Stimulated activated CD4-positive, alpha-beta T cell treated with anti-CD3 and anti-CD28 coated beads, Interleukin-2, amount 100 ng/mL, for 48 hours (primary cell): ENCODE results near the gene SFMBT2.
A peak's percentile ranks its signal among the peaks of the same experiment; 100 is the strongest.

Experiments used
- DNase-seq, 2 donors: peaks; one replicate each; pipeline ENCODE4 v3.0.0-alpha.2; 2020

The SFMBT2 gene

DNA sequence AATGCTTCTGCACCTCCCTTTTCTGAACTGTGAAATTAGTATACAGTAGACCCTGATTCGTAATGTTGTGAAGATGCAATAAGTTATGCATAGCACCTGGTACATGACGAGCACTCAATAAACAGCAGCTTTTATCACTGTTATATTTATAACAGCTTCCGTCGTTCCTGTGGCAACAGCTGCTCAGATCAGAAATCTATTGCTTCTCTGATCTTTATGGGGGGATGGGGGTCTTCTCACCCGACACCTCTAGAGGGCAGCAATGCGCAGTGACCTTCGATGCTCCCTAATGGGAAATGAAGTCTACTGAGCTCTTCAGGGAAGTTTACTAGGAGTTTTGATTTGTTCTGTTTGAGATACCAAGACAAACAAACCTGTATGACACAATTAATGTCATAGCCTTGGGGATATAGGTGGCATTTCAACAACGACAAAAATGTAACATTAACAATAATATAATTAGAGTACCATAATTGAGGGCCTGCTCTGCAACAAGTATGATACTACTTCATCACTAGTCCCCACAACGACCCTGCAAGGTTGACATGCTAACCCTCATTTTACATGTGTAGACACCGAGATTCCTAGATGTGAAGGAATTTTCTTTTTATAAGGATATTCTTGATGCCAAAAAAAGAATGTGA lies 289.6 kb downstream of the SFMBT2 start:
- peak; percentile 60 to 66 for DNase-seq

DNA sequence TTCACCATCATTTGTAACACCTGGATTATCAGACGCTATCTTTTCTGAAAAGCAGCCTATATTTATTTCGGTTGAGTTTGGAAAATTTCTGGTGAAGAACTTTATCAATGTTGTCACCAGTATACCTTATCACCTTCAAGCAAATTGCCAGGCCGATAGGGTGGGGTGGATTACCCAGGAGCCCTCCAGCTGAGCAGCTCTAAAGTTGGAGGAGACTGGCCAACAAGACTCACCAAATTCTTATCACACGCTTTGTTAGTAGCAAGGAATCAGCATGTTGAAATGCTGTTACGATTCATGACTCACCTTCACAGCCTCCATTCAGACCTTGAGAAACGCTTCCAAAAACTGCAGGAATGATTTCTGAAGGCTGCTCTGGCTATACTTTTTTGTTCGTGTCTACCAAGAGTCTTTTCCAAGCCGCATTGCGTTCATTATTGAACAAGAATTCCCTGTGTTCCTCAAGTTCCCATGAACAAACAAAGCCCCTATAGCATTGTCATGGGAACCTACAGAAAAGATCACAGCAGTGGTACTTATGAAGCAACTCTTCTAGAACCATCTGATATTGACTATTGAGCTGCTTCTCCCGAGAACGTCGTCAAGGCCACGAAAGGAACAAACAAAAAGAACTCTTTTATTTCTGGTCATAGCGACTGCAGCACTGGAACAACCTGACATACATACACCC lies 291.4 kb downstream of the SFMBT2 start:
- no peak for DNase-seq

DNA sequence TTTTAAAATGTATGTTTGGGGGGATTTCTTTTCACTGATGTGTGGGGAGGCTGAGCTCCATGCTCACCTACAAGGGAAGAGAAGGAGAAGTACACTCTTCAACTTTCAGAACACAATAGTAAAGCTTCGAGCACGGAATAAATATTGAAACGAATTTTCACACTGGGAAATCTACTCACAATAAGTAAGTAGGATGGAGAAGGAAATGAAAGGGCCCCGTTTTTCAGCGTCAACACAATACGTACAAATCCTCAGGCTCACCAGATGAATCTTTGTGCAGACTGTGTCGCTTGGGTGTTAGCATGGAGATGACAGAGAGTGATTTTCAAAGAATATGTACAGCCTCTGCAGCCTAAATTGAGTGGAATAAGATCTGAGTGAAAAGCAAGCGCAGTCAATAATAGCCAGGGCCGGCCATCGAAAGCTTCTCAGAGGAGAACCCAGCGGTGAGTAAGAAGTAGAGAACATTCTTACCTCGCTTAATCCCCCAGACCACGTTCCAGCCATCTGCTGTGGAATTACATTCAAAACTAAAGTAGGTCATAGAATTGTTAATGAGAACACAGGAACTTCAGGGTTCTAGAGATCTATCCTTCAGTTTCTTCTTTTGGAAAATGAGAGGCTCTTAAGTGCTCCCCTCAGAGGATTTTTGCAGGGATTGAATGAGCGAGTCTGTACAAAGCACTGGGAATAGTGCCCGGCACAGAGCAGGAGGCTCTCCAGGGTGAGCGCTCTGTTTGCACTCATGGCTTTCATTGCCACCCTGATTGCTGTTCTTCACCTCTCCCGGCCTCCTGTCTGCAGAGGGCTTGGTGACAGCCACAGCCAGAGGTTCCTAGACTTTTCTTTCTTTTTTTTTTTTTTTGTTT lies 292.8 kb downstream of the SFMBT2 start:
- DNase-seq, result no peak

DNA sequence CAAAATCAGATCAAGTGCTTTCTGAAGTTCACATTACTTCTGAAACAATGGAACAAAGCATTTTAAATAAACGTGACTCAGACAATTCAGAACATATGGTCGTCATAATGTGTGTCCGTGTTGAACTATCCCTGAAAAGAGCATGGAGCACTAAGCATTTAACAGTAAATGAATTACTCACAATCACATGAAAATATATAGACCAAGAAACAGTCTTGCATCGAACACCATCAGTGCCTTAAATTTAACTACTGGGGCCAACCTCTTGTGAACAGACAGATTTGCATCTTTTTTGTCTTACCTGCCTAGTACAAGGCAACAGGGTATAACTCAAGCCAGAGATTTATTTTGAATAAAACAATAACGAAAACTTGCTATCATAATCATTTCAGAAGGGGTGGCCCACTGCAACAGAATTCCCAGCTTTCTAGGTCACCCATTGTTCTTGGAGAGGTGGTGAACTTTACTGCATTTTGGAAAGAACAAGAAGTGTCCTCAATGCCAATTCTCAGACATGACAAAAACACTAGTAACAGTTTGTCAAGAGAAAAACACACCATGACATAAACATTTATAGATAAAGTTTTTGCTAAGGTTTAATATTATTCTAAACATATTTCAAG lies 293.5 kb downstream of the SFMBT2 start:
- no peak for DNase-seq

DNA sequence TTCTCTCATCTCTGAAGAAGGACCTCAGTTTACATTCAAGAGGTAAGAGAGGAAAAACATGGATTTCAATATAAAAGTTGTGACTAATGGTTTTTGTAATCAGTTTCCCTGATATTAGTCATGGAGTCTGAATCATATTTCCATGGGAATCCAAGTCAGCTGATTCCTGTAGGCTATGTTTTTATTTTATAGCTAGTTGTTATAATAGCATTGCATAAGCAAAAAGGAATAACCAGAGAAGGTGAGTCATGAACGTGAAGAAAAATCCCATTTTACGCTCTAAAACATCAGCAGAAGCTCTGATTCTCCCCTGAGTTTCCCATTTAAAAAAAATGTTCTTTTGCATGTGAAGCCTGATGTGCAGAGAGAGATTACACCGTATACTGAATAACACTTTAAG lies 299.3 kb downstream of the SFMBT2 start:
- no peak for DNase-seq

DNA sequence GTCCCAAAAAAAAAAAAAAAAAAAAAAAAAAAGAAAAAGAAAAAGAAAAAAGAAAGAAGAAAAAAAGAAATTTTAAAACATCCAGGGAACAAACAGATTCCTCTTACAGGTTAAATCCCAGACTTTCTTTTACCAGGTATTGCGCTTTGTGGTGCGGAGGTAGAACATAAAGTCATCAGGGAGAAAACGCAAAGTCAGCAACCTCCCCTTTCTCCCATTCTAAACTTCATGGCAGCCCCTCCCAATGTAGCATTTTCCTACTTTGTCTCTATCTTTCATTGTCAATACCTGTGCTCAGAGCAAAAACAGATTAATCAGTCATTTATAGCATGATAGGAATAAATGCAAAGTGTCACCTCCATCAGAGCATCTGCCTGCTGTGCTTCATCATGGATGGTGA lies 299.7 kb downstream of the SFMBT2 start:
- DNase-seq, result no peak
